Type B pancreatic cell (in vitro differentiated cells): ENCODE results near the gene PIEZO1. TPM values are rescaled to one million over a fixed set of nuclear protein-coding genes. Genes with fewer than 3 reads are reported as not detected.

Experiments used
- DNase-seq: peaks from one replicate; pipeline ENCODE4 v3.0.0; 2021; ENCODE audit warnings: mixed read lengths; ENCODE audit not compliant: unreplicated experiment; ENCODE audit errors: extremely low spot score
- H3K27ac Mint-ChIP-seq: 2 replicates; pipeline ENCODE4 v1.8.0; 2021; ENCODE audit warnings: mild to moderate bottlenecking, mixed read lengths
- H3K27me3 Mint-ChIP-seq: 2 replicates; pipeline ENCODE4 v1.8.0; 2021; ENCODE audit warnings: mixed read lengths
- H3K36me3 Mint-ChIP-seq: 2 replicates; pipeline ENCODE4 v1.8.0; 2021; ENCODE audit warnings: mixed read lengths
- H3K4me1 Mint-ChIP-seq: one replicate; pipeline ENCODE4 v1.8.0; 2021; ENCODE audit warnings: mixed read lengths; ENCODE audit not compliant: unreplicated experiment
- H3K4me3 Mint-ChIP-seq: 2 replicates; pipeline ENCODE4 v1.8.0; 2021; ENCODE audit warnings: mild to moderate bottlenecking, mixed read lengths
- H3K9me3 Mint-ChIP-seq: 2 replicates; pipeline ENCODE4 v1.8.0; 2021; ENCODE audit warnings: mixed read lengths
- total RNA-seq: library from RNA; stranded (reverse); gene quantifications from 2 replicates; pipeline ENCODE4 v1.2.1, GENCODE V29; 2021; ENCODE audit warnings: low replicate concordance
- TF ChIP-seq, protein P1 (sequence below): fragments of 200-600 bp; sonication (generic); conservative IDR thresholded peaks from 2 replicates; pipeline ENCODE4 v1.5.0; 2021; ENCODE audit warnings: antibody characterized with exemption, mild to moderate bottlenecking

The PIEZO1 gene
- total RNA-seq, 1 donor from 2014 or later, result 33.3 TPM

DNA sequence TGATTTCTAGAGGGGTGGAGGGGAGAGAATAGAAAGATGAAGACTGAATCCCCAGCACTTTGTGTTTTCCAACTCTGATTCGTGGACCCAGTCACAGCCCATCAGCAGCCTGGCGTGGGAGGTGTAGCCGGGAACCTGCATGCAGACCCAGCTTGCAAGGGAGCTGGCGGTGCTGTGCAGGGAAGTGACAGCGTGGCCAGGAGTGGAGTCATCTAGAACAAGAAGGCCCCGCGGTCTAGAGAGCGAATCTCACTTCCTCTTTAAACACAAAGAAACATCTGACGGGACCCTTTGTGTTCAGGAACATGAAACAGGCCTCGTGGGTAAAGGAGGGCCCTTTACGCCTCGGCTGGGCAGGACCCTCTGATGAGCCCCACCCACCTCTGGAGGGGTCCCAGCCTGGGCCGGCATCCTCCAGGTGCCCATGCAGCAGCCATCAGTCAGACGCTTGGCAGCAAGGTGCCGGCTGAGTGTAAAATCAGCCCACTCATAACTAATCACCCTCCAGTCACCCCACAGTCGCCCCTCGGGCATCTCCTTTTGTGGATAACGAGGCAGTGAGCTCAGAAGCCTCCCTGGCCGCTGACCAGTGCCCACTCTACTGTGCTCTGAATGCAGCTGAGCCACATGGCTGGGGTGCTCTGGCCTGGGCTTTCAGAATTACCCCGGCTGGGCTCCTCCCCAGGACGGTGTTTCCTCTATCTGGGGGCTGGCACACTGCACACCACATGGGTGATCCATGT lies 103.1 kb downstream of the PIEZO1 start:
- DNase-seq, result no peak
- Mint-ChIP-seq H3K27me3 (peaks cover 30% of the 10 kb centered on the region), H3K9me3 (no peaks in the 10 kb centered on the region), H3K36me3 (no peaks in the 10 kb centered on the region), H3K4me1 (no peaks in the 10 kb centered on the region), H3K27ac (no peak overlapping the region), H3K4me3 (no peak overlapping the region)
- TF ChIP-seq, protein P1, sequence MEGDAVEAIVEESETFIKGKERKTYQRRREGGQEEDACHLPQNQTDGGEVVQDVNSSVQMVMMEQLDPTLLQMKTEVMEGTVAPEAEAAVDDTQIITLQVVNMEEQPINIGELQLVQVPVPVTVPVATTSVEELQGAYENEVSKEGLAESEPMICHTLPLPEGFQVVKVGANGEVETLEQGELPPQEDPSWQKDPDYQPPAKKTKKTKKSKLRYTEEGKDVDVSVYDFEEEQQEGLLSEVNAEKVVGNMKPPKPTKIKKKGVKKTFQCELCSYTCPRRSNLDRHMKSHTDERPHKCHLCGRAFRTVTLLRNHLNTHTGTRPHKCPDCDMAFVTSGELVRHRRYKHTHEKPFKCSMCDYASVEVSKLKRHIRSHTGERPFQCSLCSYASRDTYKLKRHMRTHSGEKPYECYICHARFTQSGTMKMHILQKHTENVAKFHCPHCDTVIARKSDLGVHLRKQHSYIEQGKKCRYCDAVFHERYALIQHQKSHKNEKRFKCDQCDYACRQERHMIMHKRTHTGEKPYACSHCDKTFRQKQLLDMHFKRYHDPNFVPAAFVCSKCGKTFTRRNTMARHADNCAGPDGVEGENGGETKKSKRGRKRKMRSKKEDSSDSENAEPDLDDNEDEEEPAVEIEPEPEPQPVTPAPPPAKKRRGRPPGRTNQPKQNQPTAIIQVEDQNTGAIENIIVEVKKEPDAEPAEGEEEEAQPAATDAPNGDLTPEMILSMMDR, result no peak

DNA sequence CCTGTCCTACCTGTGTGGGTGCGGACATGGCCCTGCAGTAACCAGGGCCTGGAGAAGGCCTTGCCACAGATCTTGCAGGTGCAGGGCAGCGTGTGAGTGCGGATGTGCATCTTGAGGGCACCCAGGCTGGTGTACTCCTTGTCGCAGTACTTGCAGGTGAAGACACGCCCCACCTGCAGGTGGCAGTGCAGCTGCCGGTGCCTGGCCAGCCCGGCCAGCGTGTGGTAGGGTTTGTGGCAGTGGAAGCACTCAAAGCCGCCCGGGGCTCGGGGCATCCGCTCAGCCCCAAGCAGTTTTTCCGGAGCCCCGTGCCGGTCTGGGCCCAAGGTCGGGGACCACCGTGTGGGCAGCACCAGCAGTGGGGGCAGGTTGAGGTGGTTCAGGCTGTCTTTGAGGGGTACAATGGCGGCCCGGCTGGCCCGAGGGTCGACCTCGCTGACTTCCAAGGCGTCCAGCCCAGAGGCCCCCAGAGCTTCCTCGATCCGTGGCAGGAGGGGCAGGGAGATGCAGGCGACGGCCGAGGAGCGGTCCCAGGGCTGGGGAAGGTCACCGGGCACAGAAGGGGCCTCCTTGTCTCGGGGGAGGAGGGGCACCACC lies 103.8 kb downstream of the PIEZO1 start:
- no peak overlapping the region for H3K4me3 Mint-ChIP-seq
- TF ChIP-seq, protein P1, result peak; percentile 46
- H3K36me3 Mint-ChIP-seq, result no peaks in the 10 kb centered on the region
- H3K27ac Mint-ChIP-seq, result no peak overlapping the region
- DNase-seq, result no peak
- no peaks in the 10 kb centered on the region for H3K4me1 Mint-ChIP-seq
- no peaks in the 10 kb centered on the region for H3K9me3 Mint-ChIP-seq
- H3K27me3 Mint-ChIP-seq, result peaks cover 30% of the 10 kb centered on the region

DNA sequence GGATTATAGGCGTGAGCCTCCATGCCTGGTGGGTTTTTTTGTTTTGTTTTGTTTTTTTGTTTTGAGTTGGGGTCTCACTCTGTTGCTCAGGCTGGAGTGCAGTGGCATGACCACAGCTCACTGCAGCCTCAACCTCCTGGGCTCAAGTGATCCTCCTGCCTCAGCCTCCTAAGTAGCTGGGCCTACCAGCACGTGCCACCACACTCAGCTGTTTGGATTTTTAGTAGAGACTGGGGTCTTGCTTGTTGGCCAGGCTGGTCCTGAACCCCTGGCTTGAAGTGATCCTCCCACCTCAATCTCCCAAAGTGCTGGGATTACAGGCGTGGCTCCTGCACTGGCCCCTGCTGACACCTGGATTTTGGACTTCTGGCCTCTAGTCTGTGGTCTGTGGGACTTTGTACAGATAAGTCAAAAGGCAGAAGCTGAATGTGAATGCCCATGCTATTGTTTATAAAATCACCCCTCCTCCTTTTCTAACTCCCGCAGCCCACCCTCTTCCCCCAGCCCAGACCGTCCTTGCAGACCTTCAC lies 104.4 kb downstream of the PIEZO1 start:
- no peak for DNase-seq
- Mint-ChIP-seq H3K27me3 (peaks cover 30% of the 10 kb centered on the region), H3K9me3 (no peaks in the 10 kb centered on the region), H3K36me3 (no peaks in the 10 kb centered on the region), H3K4me3 (no peak overlapping the region), H3K4me1 (no peaks in the 10 kb centered on the region), H3K27ac (no peak overlapping the region)
- TF ChIP-seq, protein P1, result no peak

DNA sequence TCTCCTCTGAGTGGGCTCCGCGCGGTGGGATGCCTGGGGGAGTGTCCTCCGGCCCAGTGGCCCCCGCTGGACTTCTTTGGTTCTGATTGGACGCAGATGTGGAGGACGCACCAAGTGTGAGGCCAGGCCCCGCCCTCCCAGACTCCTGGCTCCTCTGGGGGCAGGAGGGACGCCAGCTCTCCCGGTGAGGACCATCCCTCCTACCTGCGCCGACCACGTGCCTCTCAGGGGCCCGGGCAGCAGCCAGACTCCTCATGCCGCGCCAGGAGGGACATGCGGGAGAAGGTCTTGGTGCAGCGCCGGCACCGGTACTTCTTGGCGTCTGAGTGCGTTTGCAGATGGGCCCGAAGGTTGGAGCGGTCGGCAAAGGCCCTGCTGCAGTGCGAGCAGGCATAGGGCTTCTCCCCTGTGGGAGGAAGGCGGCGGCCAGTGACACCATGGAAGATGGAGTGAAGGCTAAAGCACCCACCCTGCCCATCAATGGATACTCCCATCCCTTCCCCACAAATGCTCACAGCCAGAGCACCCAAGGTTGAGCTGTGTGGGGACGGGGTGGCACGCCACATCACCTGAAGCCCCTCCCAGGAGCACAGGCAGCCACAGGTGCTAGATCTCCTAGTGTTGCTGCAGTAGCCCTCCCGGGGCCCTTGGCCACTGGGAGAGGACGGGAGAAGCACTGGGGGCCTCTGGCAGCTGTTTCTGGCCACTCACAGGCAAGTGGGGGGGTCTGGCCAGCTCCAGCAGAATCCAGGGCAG lies 106.6 kb downstream of the PIEZO1 start:
- H3K36me3 Mint-ChIP-seq, result no peaks in the 10 kb centered on the region
- TF ChIP-seq, protein P1, result no peak
- H3K9me3 Mint-ChIP-seq, result no peaks in the 10 kb centered on the region
- no peak for DNase-seq
- H3K27me3 Mint-ChIP-seq, result peaks cover 11% of the 10 kb centered on the region
- H3K27ac Mint-ChIP-seq, result no peak overlapping the region
- no peak overlapping the region for H3K4me3 Mint-ChIP-seq
- no peaks in the 10 kb centered on the region for H3K4me1 Mint-ChIP-seq

DNA sequence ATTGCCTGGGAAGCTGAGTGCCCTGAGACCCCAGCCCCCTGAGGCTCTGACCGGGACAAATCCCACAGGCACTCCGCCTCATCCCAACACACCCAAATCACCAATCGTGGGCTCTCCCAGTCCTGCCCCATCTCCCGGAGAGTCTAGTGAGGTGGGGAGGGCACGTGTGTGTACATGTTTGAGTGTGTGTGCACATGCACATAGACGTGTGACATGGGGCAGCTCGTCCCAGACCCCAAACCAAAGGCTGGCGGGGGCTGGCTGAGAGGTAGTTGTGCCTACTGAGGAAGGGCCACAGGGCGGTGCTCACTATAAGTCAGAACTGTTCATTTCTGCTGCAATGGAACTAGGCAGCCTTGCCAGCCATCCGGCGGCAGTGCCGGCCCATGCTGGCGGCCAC lies 107.3 kb downstream of the PIEZO1 start:
- TF ChIP-seq, protein P1, result no peak
- no peaks in the 10 kb centered on the region for H3K9me3 Mint-ChIP-seq

More for the DNA sequence above, 107.3 kb downstream of the PIEZO1 start:
- H3K27me3 Mint-ChIP-seq, result peaks cover 11% of the 10 kb centered on the region
- no peaks in the 10 kb centered on the region for H3K4me1 Mint-ChIP-seq
- no peaks in the 10 kb centered on the region for H3K36me3 Mint-ChIP-seq
- no peak overlapping the region for H3K4me3 Mint-ChIP-seq
- no peak overlapping the region for H3K27ac Mint-ChIP-seq
- DNase-seq, result no peak
